ENCODE data around the gene FBP2.

The FBP2 gene

DNA sequence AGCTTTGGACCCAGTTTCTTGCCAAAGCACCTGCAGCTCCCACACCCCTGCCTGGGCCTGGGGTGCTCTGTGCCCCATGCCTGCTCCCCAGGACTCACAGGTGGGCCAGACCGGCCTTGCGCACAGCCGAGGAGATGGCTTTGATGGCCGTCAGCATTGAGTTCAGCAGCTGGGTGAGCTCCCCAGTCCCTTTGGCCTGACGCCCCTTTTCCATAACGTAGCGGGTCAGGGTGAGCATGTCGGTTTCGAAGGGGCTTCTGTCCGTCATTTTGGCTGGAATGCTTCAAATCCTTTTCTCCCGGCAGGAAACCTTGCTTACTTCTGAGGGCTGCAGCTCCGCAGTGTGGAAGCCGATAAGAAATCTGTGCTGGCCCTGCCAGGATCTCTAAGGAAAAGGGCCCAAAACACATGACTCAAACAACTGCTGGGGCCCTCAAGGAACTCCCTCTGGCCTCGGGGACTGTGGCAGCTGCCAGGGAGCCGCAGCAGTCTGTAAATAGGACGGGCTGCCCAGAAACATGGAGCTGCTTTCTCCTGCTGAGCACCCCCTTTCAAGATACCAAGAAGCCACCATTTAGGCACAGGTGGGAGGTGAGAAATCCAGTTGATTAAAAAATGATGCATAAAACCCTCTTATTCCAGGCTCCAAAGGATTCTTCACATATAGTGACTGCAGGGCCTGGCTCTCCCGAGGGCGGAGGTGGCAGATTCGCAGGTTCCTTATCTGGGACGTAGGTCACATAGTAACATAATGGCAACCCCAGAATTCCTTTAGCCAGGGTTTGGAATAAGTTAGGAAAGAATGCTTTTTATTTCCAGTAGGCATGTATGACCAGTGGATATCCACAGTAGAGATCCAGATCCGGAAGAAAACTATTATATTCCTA, at the start of gene FBP2:
TSS of gene FBP2 (minus strand) at position 366 of the 887 bp plus-strand sequence. CDS start at position 268, 98 bp downstream.
- peaks cover 11% of the 10 kb centered on the region for H3K27me3 Mint-ChIP-seq
- H3K4me3 Mint-ChIP-seq: no peak within 1 kb of the TSS
- no peaks in the 10 kb centered on the region for H3K9me3 Mint-ChIP-seq
- H3K36me3 Mint-ChIP-seq: no peaks in the 10 kb centered on the region
- H3K27ac Mint-ChIP-seq: no peak within 1 kb of the TSS
- DNase-seq (ENCODE audit: low spot score in 2 of 2) (no peak), ATAC-seq (ENCODE audit: low read depth) (no peak)
- no peaks in the 10 kb centered on the region for H3K4me1 Mint-ChIP-seq

DNA sequence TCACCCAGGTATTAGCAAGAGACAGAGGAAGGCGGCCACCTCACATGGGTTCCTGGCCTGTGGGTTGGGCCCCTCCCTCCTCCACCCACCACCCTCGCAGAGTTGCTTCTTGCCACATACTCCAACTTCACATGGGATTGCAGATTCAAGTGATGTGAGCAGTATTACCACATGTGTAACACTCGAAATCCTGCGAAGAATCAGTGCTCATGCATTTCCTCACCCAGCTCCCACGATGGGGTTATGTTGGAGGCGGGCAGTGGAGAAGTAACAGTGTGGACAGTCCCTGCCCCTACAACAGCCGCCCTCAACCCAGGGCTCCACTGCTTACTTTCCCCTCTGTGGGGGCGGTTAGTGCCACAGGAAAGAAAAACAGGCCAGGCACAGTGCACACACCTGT, 49.6 kb upstream of the FBP2 start:
- Mint-ChIP-seq H3K4me3 (no peak overlapping the region), H3K4me1 (peaks cover 6% of the 10 kb centered on the region), H3K27ac (no peak overlapping the region), H3K9me3 (no peaks in the 10 kb centered on the region), H3K27me3 (peaks cover 8% of the 10 kb centered on the region), H3K36me3 (no peaks in the 10 kb centered on the region)
- no peak for ATAC-seq (ENCODE audit: low read depth)
- no peak for DNase-seq (ENCODE audit: low spot score in 2 of 2)

DNA sequence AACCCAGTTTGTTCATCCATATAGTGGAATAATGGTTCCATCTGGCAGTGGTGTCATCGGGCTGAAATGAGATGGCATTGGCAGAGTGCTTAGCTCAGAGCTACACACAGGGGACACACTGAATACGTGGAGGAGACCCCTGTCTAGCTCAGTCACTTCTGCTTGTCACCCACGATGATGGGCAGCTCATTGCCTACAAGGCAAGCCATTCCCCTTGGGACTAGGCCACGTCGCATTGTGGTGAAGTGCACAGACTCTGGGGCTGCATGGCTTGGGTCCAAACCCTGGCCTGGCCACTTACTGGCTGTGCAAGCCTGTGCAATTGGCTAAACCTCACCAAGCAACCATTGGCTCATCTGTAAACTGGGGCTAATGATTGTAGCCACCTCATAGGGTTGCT, 48.9 kb upstream of the FBP2 start:
- Mint-ChIP-seq H3K27ac (no peak overlapping the region), H3K9me3 (no peaks in the 10 kb centered on the region), H3K4me3 (no peak overlapping the region), H3K4me1 (peaks cover 6% of the 10 kb centered on the region), H3K36me3 (no peaks in the 10 kb centered on the region), H3K27me3 (peaks cover 8% of the 10 kb centered on the region)
- no peak for ATAC-seq (ENCODE audit: low read depth)
- DNase-seq (ENCODE audit: low spot score in 2 of 2): no peak

DNA sequence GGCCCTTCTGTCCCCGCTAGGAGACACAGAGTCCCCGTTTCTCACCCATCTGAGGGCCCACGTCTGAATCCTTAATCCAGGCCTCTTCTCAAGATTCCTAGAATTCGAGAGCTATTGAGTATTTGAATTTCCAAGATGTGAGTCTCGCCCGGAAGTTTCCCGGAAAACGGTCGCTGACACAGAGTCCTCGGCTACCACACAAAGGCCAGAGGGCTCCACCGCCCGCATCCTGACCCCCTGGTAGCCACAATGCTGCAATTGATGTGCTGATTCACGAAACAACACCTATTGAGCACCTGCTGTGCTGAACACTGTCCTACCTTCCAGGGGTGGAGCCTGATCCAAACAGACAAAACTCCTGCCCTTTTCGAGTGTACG, 46.4 kb upstream of the FBP2 start:
- H3K36me3 Mint-ChIP-seq: no peaks in the 10 kb centered on the region
- peak overlapping the region; percentile 93 for H3K4me3 Mint-ChIP-seq
- peaks cover 8% of the 10 kb centered on the region for H3K27me3 Mint-ChIP-seq
- no peak for DNase-seq (ENCODE audit: low spot score in 2 of 2)
- H3K4me1 Mint-ChIP-seq: peaks cover 6% of the 10 kb centered on the region
- no peak for ATAC-seq (ENCODE audit: low read depth)
- H3K9me3 Mint-ChIP-seq: no peaks in the 10 kb centered on the region
- H3K27ac Mint-ChIP-seq: peak overlapping the region; percentile 72

DNA sequence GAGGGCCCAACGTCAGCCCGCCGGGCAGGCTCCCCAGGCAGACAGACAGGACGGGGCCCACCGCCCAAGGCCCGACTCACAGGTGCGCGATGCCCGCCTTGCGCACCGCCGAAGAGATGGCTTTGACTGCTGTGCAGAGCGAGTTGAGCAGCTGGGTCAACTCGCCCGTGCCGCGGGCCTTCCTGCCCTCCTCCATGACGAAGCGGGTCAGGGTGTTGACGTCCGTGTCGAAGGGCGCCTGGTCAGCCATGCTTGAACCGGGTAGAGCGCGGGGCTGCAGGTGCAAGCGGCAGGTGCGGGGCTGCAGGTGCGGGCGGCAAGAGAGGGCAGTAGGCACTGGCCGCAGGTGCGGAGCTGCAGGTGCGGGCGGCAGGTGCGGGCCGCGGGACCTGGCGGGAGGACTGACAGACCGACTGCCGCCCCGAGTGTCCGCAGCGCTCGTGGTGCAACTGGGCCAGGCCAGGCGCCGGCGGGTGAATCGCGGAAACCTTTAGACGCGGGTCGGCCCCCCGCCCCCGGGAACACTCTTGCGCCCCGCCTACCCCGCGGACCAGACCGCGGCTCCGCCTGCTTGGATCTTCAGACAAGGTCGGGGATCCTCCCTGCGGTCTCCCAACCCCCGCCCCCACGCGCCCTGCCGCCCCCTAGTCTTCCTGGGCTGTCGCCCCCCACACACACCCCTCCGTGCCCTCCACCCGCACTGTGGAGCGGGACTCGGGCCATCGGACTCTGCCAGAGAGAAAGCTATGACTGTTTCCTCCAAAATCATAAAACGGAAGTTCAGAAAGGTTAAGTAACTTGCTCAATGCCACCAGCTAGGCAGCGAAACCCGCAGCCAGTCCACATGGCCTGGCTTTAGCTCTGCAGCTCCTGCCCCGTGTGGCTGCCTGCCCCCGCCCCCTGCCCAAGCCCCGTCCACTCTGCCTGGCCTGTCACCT, 45.7 kb upstream of the FBP2 start, which contains the start of gene FBP1:
TSS of gene FBP1 (minus strand) at position 458 of the 938 bp plus-strand sequence. CDS start at position 250, 208 bp downstream.
- Mint-ChIP-seq H3K9me3 (no peaks in the 10 kb centered on the region), H3K27me3 (peaks cover 5% of the 10 kb centered on the region), H3K36me3 (no peaks in the 10 kb centered on the region), H3K4me3 (peak within 1 kb of the TSS; percentile 93), H3K27ac (peak within 1 kb of the TSS; percentile 72), H3K4me1 (peaks cover 6% of the 10 kb centered on the region)
- ATAC-seq (ENCODE audit: low read depth) (peak; percentile 87), DNase-seq (ENCODE audit: low spot score in 2 of 2) (peak; percentile 59 to 66)

DNA sequence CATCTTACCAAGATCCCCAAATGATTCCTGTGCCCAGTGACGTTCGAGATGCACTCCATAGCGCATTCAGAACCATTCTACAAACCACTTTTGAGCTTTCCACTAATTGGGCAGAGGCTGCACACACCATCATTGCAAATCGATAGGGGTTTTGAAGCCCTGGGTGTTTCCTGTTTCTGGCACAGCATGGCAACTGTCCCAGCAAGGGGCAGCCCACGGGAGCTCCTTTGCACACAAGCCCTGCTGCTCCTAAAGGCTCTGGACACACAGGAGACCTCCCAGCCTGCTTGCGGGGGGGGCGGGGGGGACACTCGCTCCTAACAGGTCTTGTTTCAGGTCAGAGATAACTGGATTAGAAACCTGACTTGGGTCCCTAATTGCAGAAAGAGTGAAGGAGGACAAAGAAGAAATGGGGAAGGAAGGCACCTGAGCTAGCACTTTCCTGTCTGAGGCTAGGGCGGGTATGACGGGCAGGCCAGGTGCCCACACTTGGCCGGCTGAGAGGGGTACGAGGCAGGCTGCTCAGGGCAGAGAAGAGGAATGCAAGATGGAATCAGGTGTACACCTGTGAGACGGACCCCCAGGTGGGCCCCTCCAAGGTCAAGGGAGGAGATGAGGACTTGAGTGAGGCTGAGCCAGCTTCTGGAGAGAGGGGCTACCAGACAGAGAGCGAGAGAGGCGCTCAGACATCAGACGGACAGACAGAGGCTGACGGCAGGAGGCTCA, 44.9 kb upstream of the FBP2 start:
- Mint-ChIP-seq H3K4me1 (peaks cover 6% of the 10 kb centered on the region), H3K4me3 (peak overlapping the region; percentile 93), H3K27me3 (peaks cover 5% of the 10 kb centered on the region), H3K9me3 (no peaks in the 10 kb centered on the region), H3K36me3 (no peaks in the 10 kb centered on the region), H3K27ac (peak overlapping the region; percentile 72)
- DNase-seq (ENCODE audit: low spot score in 2 of 2) (no peak), ATAC-seq (ENCODE audit: low read depth) (peak; percentile 39)

DNA sequence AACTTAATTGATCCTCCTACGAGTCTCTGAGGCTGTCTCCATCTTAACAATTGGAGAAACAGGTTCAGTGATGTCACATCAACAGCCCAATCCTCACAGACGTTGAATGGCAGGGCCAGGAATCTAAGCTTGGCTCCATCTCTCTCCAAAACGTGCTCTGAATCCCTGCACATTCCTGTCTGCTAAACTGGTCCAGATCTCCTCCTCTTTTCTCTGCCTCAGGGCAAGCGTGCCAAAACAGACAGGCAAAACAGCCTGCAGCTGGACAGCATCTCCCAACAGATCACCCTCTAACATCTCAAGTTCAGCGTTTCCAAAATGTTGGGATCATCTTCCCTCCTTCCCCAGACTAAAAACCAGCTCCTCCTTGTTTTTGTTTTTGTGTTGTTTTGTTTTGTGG, 39.1 kb upstream of the FBP2 start:
- H3K27me3 Mint-ChIP-seq: peaks cover 5% of the 10 kb centered on the region
- no peaks in the 10 kb centered on the region for H3K4me1 Mint-ChIP-seq
- H3K27ac Mint-ChIP-seq: no peak overlapping the region
- DNase-seq (ENCODE audit: low spot score in 2 of 2): no peak
- H3K9me3 Mint-ChIP-seq: no peaks in the 10 kb centered on the region
- H3K4me3 Mint-ChIP-seq: no peak overlapping the region
- no peaks in the 10 kb centered on the region for H3K36me3 Mint-ChIP-seq
- ATAC-seq (ENCODE audit: low read depth): no peak

DNA sequence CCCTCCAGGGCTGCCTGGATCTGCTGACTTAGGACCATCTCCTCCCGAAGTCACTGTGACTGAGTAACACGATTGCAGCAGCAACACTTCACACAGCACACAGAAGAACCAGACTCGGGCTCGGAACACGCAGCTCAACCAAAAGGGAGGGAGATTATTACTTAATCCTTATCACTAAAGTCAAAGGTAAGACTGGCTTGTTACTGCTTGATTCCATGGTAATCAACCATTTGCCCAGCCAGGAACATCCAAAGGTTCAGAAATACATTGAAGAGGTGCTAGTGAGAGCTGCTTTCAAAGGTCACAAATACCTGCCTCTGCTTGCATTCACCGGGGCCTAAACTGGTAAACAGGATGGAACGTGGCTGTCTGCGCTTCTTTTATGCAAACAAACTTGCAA, 38.0 kb upstream of the FBP2 start:
- no peaks in the 10 kb centered on the region for H3K36me3 Mint-ChIP-seq
- H3K27ac Mint-ChIP-seq: no peak overlapping the region

DNA sequence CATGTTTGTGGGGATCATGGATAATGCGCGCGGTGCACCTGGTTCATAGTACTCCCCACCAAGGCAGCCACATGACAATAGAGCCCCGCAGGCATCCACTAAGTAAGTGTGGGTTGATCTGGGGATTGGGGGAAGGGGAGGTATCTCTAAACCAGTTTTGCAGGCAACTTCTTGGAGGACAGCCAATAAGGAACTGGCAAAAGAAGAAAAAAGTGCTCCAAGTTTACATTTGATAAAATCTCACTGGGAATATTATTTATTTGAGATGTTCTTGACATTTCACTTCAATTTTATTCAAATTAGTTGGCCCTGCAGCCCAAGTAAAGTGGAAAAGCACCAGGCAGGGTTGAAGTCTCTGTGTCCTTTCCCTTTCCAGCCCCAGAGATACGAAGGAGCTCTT, 37.2 kb upstream of the FBP2 start:
- Mint-ChIP-seq H3K9me3 (no peaks in the 10 kb centered on the region), H3K4me1 (no peaks in the 10 kb centered on the region), H3K4me3 (no peak overlapping the region), H3K27ac (no peak overlapping the region), H3K36me3 (no peaks in the 10 kb centered on the region), H3K27me3 (peaks cover 5% of the 10 kb centered on the region)
- DNase-seq (ENCODE audit: low spot score in 2 of 2) (no peak), ATAC-seq (ENCODE audit: low read depth) (no peak)

More for the DNA sequence above, 38.0 kb upstream of the FBP2 start:
- no peaks in the 10 kb centered on the region for H3K4me1 Mint-ChIP-seq
- DNase-seq (ENCODE audit: low spot score in 2 of 2): no peak
- H3K27me3 Mint-ChIP-seq: peaks cover 5% of the 10 kb centered on the region
- ATAC-seq (ENCODE audit: low read depth): no peak
- no peak overlapping the region for H3K4me3 Mint-ChIP-seq
- no peaks in the 10 kb centered on the region for H3K9me3 Mint-ChIP-seq

DNA sequence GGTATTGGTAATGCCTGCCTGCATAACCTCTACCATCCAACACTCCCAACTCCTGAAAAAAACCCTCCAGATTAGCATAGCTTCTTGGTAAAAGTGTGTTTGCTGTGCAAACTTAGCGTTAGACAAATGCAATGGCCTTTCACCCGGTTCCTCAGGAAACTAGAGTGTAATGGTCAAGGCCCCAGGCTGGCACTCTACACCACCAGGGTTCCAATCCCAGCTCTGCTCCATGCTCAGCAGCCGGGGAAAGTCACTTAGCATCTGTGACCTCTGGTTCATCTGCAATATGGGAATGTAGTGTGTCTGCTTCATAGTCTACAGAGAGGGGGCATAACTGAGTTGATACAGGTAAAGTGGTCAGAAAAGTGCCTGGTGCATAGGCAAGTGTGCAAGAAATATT, 36.7 kb upstream of the FBP2 start:
- no peak for DNase-seq (ENCODE audit: low spot score in 2 of 2)
- H3K9me3 Mint-ChIP-seq: no peaks in the 10 kb centered on the region

DNA sequence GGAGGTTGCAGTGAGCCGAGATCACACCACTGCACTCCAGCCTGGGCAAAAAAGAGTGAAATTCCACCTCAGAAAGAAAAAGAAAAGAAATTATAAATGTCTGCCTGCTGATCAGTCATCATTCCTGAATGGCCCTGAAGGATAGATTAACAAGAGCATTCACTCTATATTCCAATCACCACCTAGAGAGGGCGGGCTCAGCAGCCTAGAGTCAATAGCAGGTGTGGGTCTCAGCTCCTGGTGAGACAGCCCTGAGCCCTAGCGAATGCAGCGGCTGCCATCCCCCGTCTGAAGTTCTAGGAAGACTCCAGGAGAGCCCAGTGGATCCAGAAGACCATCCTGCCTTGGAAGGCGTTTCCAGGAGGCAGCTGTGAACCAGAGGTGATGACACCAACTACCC, 33.7 kb upstream of the FBP2 start:
- DNase-seq (ENCODE audit: low spot score in 2 of 2) (no peak), ATAC-seq (ENCODE audit: low read depth) (no peak)
- H3K4me1 Mint-ChIP-seq: no peaks in the 10 kb centered on the region
- H3K36me3 Mint-ChIP-seq: no peaks in the 10 kb centered on the region
- no peak overlapping the region for H3K27ac Mint-ChIP-seq
- no peaks in the 10 kb centered on the region for H3K27me3 Mint-ChIP-seq
- H3K4me3 Mint-ChIP-seq: no peak overlapping the region
- no peaks in the 10 kb centered on the region for H3K9me3 Mint-ChIP-seq

More for the DNA sequence above, 36.7 kb upstream of the FBP2 start:
- no peaks in the 10 kb centered on the region for H3K36me3 Mint-ChIP-seq
- H3K27me3 Mint-ChIP-seq: peaks cover 5% of the 10 kb centered on the region
- H3K4me3 Mint-ChIP-seq: no peak overlapping the region
- ATAC-seq (ENCODE audit: low read depth): no peak
- no peak overlapping the region for H3K27ac Mint-ChIP-seq
- H3K4me1 Mint-ChIP-seq: no peaks in the 10 kb centered on the region

DNA sequence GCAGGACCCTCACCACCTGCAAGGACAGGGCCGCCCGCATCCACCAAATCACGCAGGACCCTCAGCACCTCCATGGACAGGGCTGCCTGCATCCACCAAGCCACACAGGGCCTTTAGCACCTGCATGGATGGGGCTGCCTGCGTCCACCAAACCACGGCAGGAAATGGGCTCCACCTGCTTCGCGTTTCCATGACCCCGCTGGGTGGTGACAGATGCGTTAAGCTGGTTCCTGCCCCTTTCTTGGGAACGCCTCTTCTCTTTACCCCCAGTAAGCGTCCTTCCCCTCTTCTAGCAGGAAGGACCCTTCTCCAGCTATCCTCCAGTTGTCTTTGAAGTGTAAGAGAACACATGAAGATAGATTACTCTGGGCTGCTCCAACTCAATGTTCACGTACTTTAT, 32.2 kb upstream of the FBP2 start:
- H3K4me1 Mint-ChIP-seq: no peaks in the 10 kb centered on the region
- H3K4me3 Mint-ChIP-seq: no peak overlapping the region
- H3K9me3 Mint-ChIP-seq: no peaks in the 10 kb centered on the region
- ATAC-seq (ENCODE audit: low read depth) (no peak), DNase-seq (ENCODE audit: low spot score in 2 of 2) (no peak)
- no peaks in the 10 kb centered on the region for H3K27me3 Mint-ChIP-seq
- H3K27ac Mint-ChIP-seq: no peak overlapping the region
- no peaks in the 10 kb centered on the region for H3K36me3 Mint-ChIP-seq

DNA sequence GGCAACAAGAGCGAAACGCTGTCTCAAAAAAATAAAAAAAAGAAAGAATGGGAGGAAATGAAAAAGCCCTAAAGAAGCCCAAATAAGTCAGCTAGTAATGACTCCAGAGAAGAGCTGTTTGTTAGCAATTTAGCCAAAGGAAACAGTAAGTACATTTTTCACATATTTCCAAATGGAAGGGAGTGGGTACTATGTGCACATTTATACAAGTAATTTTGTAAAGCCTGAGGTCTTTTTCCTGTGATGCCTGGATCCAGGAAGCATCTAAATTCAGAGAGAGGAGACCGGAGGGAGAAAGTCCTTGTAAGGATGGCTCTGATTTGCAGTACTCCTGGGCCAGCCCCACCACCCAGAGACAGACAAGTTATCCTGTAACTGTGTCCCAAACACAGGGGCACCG, 31.0 kb upstream of the FBP2 start:
- no peak for ATAC-seq (ENCODE audit: low read depth)
- no peaks in the 10 kb centered on the region for H3K9me3 Mint-ChIP-seq
- no peaks in the 10 kb centered on the region for H3K4me1 Mint-ChIP-seq
- no peak for DNase-seq (ENCODE audit: low spot score in 2 of 2)
- H3K27ac Mint-ChIP-seq: no peak overlapping the region
- peaks cover 3% of the 10 kb centered on the region for H3K36me3 Mint-ChIP-seq
- H3K27me3 Mint-ChIP-seq: peaks cover 4% of the 10 kb centered on the region
- no peak overlapping the region for H3K4me3 Mint-ChIP-seq

Data from memory B cell (primary cell).